Spleen (tissue), 11 donors: ENCODE measurements around the gene PTPRM. TPM values are rescaled to one million over a fixed set of nuclear protein-coding genes. Genes with fewer than 3 reads are reported as not detected.

Source experiments
- DNase-seq: peaks from one replicate; pipeline ENCODE4 v3.0.0-alpha.2; 2020
- H3K27ac ChIP-seq, 8 donors: fragments of 200-600 bp; sonication (generic) in 7 of 8; 1 replicate in 4 of 8; 2 replicates in 4 of 8; pipeline versions ENCODE4 v1.5.0 to v1.8.0; 2016 to 2021; ENCODE audit warnings: inconsistent platforms in 4 of 8, mild to moderate bottlenecking in 4 of 8, moderate library complexity in 1 of 8
- H3K27me3 ChIP-seq, 7 donors: fragments of 200-600 bp; sonication (generic) in 6 of 7; replicated peaks in 1 of 7; 1 replicate in 4 of 7; 2 replicates in 3 of 7; pipeline versions ENCODE4 v1.5.0 to v1.8.0; 2016 to 2021; ENCODE audit warnings: inconsistent platforms in 3 of 7, mild to moderate bottlenecking in 1 of 7
- H3K36me3 ChIP-seq, 6 donors: fragments of 200-600 bp; sonication (generic) in 5 of 6; 1 replicate in 4 of 6; 2 replicates in 2 of 6; pipeline versions ENCODE4 v1.5.0 to v1.8.0; 2016 to 2021; ENCODE audit warnings: inconsistent platforms in 2 of 6
- H3K4me1 ChIP-seq, 6 donors: fragments of 200-600 bp; sonication (generic) in 5 of 6; 1 replicate in 3 of 6; 2 replicates in 3 of 6; pipeline versions ENCODE4 v1.5.0 to v1.8.0; 2016 to 2021; ENCODE audit warnings: inconsistent platforms in 3 of 6
- H3K4me3 ChIP-seq, 8 donors: fragments of 200-600 bp; sonication (generic) in 7 of 8; 1 replicate in 4 of 8; 2 replicates in 4 of 8; pipeline versions ENCODE4 v1.5.0 to v1.8.0; 2016 to 2021; ENCODE audit warnings: inconsistent platforms in 4 of 8, mild to moderate bottlenecking in 4 of 8, moderate library complexity in 2 of 8
- H3K9me3 ChIP-seq, 8 donors: fragments of 200-600 bp; sonication (generic) in 7 of 8; 1 replicate in 4 of 8; 2 replicates in 4 of 8; pipeline versions ENCODE4 v1.5.0 to v1.8.0; 2016 to 2021; ENCODE audit warnings: inconsistent platforms in 4 of 8
- CTCF ChIP-seq, 11 experiments: fragments of 200-600 bp in 7 of 11; fragments of 450-650 bp in 4 of 11; sonication (generic) in 4 of 11; IDR thresholded peaks in 8 of 11; conservative IDR thresholded peaks in 3 of 11; 1 replicate in 7 of 11; 2 replicates in 4 of 11; pipeline versions ENCODE4 v1.4.0 to v1.8.0; 2016 to 2021; ENCODE audit warnings: antibody characterized with exemption in 11 of 11, inconsistent platforms in 4 of 11, mild to moderate bottlenecking in 1 of 11
- POLR2A ChIP-seq, 3 donors: fragments of 450-650 bp; IDR thresholded peaks; one replicate each; pipeline ENCODE4 v1.5.1; 2017; ENCODE audit warnings: antibody characterized with exemption in 3 of 3, mild to moderate bottlenecking in 1 of 3
- POLR2AphosphoS5 ChIP-seq, 3 donors: sonication (generic); formaldehyde crosslinking; IDR thresholded peaks; one replicate each; pipeline ENCODE4 v1.5.1; 2017; ENCODE audit warnings: antibody characterized with exemption in 3 of 3
- WGBS, 5 donors: extraction: QIAGEN DNeasy Blood & Tissue Kit in 3 of 5; methylation state at CpG; one replicate each; pipeline versions ENCODE4 v1.1.5 to v1.1.7; 2013 to 2018; 5-methylcytosine and 5-hydroxymethylcytosine counted together
- intact Hi-C: fragments of 100-400 bp; cut with DNase I; formaldehyde crosslinking; loops from one replicate; pipeline ENCODE4 v1.15.0; 2023; ENCODE audit warnings: low total_unique reads
- polyA plus RNA-seq, 3 donors: library from polyadenylated mRNA; stranded (reverse); fragments of 200-250 nt; gene quantifications; one replicate each; pipeline ENCODE4 v1.2.1, GENCODE V29; 2013
- total RNA-seq, 7 donors: library from RNA; depleted of rRNA in 3 of 7; stranded (reverse); fragments of >200 nt in 3 of 7; fragmentation: NEBNext Ultra II Directional in 4 of 7; extraction: Animal tissue kit (Norgen Biotek cat#: 25700) in 4 of 7; gene quantifications; one replicate each; pipeline versions ENCODE4 v1.1.0 to v1.2.1, GENCODE V29; 2016 to 2021
- donor health status: healthy with polysubstance abuse.
- donor health status: DM: no; HTN: no; CAD: no; lungs with moderate emphysema.
- donor health status: DM: no; HTN: no; CAD: no.
- donor health status: Bipolar disorder and iron deficiency.
- donor health status: healthy.
- donor health status: DM: no; HTN: no; CAD: no.
- donor health status: DM: yes; HTN: yes; CAD: no.

Gene PTPRM
- total and polyA plus RNA-seq, 10 donors = 23.5 to 97.8 (median 62.8) TPM

GRCh38 chr18:8175501-8176061 is 608.5 kb downstream of the PTPRM start:
- intact Hi-C loops = no loop called here
- TF ChIP-seq CTCF (IDR thresholded peaks at IDR 0.05 in 8 of 11, conservative IDR thresholded peaks at IDR 0.05 in 3 of 11) = no peak
- no peak for TF ChIP-seq POLR2A (IDR thresholded peaks at IDR 0.05)
- TF ChIP-seq POLR2AphosphoS5 (IDR thresholded peaks at IDR 0.05) = no peak
- WGBS, 5 donors = 77 to 94% (median 80%) methylated on average over 7 of the region's 7 CpGs

GRCh38 chr18:8176109-8176508 is 609.0 kb downstream of the PTPRM start:
- 57 to 83% (median 74%) methylated on average over 3 of the region's 3 CpGs for WGBS, 5 donors
- peaks cover 0 to 21% (median 13%) of the 10 kb centered on the region in 6 donors for H3K4me1 ChIP-seq
- no peaks in the 10 kb centered on the region for H3K27me3 ChIP-seq
- peaks cover 0 to 13% (median 0%) of the 10 kb centered on the region in 8 donors for H3K9me3 ChIP-seq
- intact Hi-C loops = no loop called here
- no peaks in the 10 kb centered on the region for H3K36me3 ChIP-seq
- H3K4me3 ChIP-seq = no peak overlapping the region
- peak overlapping the region in 5 of 8 donors; percentile 6 to 47 (median 28) for H3K27ac ChIP-seq
- DNase-seq = no peak
- TF ChIP-seq POLR2AphosphoS5 (IDR thresholded peaks at IDR 0.05) = no peak
- no peak for TF ChIP-seq CTCF (IDR thresholded peaks at IDR 0.05 in 8 of 11, conservative IDR thresholded peaks at IDR 0.05 in 3 of 11)

More at GRCh38 chr18:8175501-8176061, 608.5 kb downstream of the PTPRM start:
- Histone ChIP-seq H3K9me3 (peaks cover 0 to 13% (median 0%) of the 10 kb centered on the region in 8 donors), H3K27me3 (no peaks in the 10 kb centered on the region), H3K27ac (peak overlapping the region in 3 of 8 donors; percentile 6 to 47 (median 36)), H3K36me3 (no peaks in the 10 kb centered on the region), H3K4me1 (peaks cover 0 to 21% (median 13%) of the 10 kb centered on the region in 6 donors), H3K4me3 (no peak overlapping the region)
- no peak for DNase-seq

GRCh38 chr18:8176554-8176953 is 609.4 kb downstream of the PTPRM start:
- no peak for DNase-seq
- H3K4me1 ChIP-seq = peaks cover 0 to 21% (median 13%) of the 10 kb centered on the region in 6 donors
- WGBS, 5 donors = 58 to 72% (median 64%) methylated on average over 4 of the region's 4 CpGs
- H3K27ac ChIP-seq = peak overlapping the region in 6 of 8 donors; percentile 9 to 47 (median 24)
- H3K4me3 ChIP-seq = no peak overlapping the region
- intact Hi-C loops = no loop called here
- H3K27me3 ChIP-seq = no peaks in the 10 kb centered on the region
- peaks cover 0 to 13% (median 0%) of the 10 kb centered on the region in 8 donors for H3K9me3 ChIP-seq
- TF ChIP-seq POLR2A (IDR thresholded peaks at IDR 0.05) (no peak), POLR2AphosphoS5 (IDR thresholded peaks at IDR 0.05) (peak in 1 of 3 donors; percentile 63)
- H3K36me3 ChIP-seq = no peaks in the 10 kb centered on the region

GRCh38 chr18:8177330-8178016 is 610.4 kb downstream of the PTPRM start:
- 58 to 73% (median 62%) methylated on average over 3 of the region's 3 CpGs for WGBS, 5 donors
- no peaks in the 10 kb centered on the region for H3K36me3 ChIP-seq
- TF ChIP-seq POLR2AphosphoS5 (IDR thresholded peaks at IDR 0.05) = no peak
- no peak for DNase-seq
- H3K9me3 ChIP-seq = peaks cover 0 to 13% (median 0%) of the 10 kb centered on the region in 8 donors
- intact Hi-C loops = no loop called here
- H3K27me3 ChIP-seq = no peaks in the 10 kb centered on the region
- no peak overlapping the region for H3K4me3 ChIP-seq
- peaks cover 0 to 21% (median 13%) of the 10 kb centered on the region in 6 donors for H3K4me1 ChIP-seq
- H3K27ac ChIP-seq = peak overlapping the region in 5 of 8 donors; percentile 9 to 39 (median 27)

- Histone ChIP-seq H3K36me3 (no peaks in the 10 kb centered on the region), H3K27ac (no peak overlapping the region), H3K4me3 (no peak overlapping the region), H3K9me3 (no peaks in the 10 kb centered on the region), H3K4me1 (no peaks in the 10 kb centered on the region), H3K27me3 (no peaks in the 10 kb centered on the region)
- no peak for TF ChIP-seq POLR2A (IDR thresholded peaks at IDR 0.05)
- no peak for TF ChIP-seq CTCF (IDR thresholded peaks at IDR 0.05 in 8 of 11, conservative IDR thresholded peaks at IDR 0.05 in 3 of 11)
- no peak for TF ChIP-seq POLR2AphosphoS5 (IDR thresholded peaks at IDR 0.05)
- intact Hi-C loops = no loop called here
- no peak for DNase-seq
- 88 to 93% (median 90%) methylated on average over 2 of the region's 2 CpGs for WGBS, 5 donors
Measured at GRCh38 chr18:8186413-8186812, 619.3 kb downstream of the PTPRM start.
